ENCODE data around the gene MBD1.

MBD1 gene

GRCh38 chr18:50284255-50284885 is 3.0 kb upstream of the MBD1 start:
- no peak overlapping the region for H3K9ac ChIP-seq
- H3K4me2 ChIP-seq = no peak overlapping the region
- H3K27ac ChIP-seq = no peak overlapping the region
- H3K4me1 ChIP-seq = peaks cover 36% of the 10 kb centered on the region
- H3K4me3 ChIP-seq = no peak overlapping the region
- no peaks in the 10 kb centered on the region for H3K27me3 ChIP-seq
- no peaks in the 10 kb centered on the region for H3K9me3 ChIP-seq
- peaks cover 49% of the 10 kb centered on the region for H3K36me3 ChIP-seq
- TF ChIP-seq Cebpa-rat (IDR thresholded peaks at IDR 0.05) = no peak
- H4K20me1 ChIP-seq = peaks cover 22% of the 10 kb centered on the region; the same call in 1 of the 2 replicates

GRCh38 chr18:50283469-50284209 is 2.3 kb upstream of the MBD1 start:
- no peak overlapping the region for H3K4me3 ChIP-seq
- H3K36me3 ChIP-seq = peaks cover 56% of the 10 kb centered on the region
- TF ChIP-seq Cebpa-rat (IDR thresholded peaks at IDR 0.05) = no peak

GRCh38 chr18:50282521-50283335 is 1.4 kb upstream of the MBD1 start:
- Histone ChIP-seq H4K20me1 (peaks cover 35% of the 10 kb centered on the region; the same call in 1 of the 2 replicates), H3K27me3 (no peaks in the 10 kb centered on the region), H3K36me3 (peaks cover 62% of the 10 kb centered on the region), H3K4me2 (peak overlapping the region; percentile 96), H3K4me3 (peak overlapping the region; percentile 89), H3K4me1 (peaks cover 44% of the 10 kb centered on the region), H3K9me3 (no peaks in the 10 kb centered on the region), H3K27ac (no peak overlapping the region; the same call in 1 of the 2 replicates), H3K9ac (0 out of 2 replicates have a peak overlapping the region, but pooled peaks have one; percentile 93)
- no peak for TF ChIP-seq Cebpa-rat (IDR thresholded peaks at IDR 0.05)

More at GRCh38 chr18:50283469-50284209, 2.3 kb upstream of the MBD1 start:
- H3K9ac ChIP-seq = no peak overlapping the region
- no peaks in the 10 kb centered on the region for H3K27me3 ChIP-seq
- no peak overlapping the region for H3K4me2 ChIP-seq
- peaks cover 43% of the 10 kb centered on the region for H3K4me1 ChIP-seq
- H4K20me1 ChIP-seq = peaks cover 29% of the 10 kb centered on the region; the same call in 1 of the 2 replicates
- H3K9me3 ChIP-seq = no peaks in the 10 kb centered on the region
- H3K27ac ChIP-seq = no peak overlapping the region

- H3K36me3 ChIP-seq = peaks cover 67% of the 10 kb centered on the region
- peak overlapping the region; percentile 91 for H3K27ac ChIP-seq
These were observed 723 bp upstream of the MBD1 start for GRCh38 chr18:50281972-50282520.

GRCh38 chr18:50280707-50281294 is 522 bp downstream of the MBD1 start:
- H3K4me3 ChIP-seq = peak overlapping the region; percentile 89
- peaks cover 31% of the 10 kb centered on the region; the same call in 1 of the 2 replicates for H4K20me1 ChIP-seq
- no peak for TF ChIP-seq Cebpa-rat (IDR thresholded peaks at IDR 0.05)
- H3K27me3 ChIP-seq = no peaks in the 10 kb centered on the region
- H3K27ac ChIP-seq = peak overlapping the region; percentile 91
- H3K4me2 ChIP-seq = peak overlapping the region; percentile 97
- no peaks in the 10 kb centered on the region for H3K9me3 ChIP-seq
- H3K36me3 ChIP-seq = peaks cover 74% of the 10 kb centered on the region
- peaks cover 33% of the 10 kb centered on the region for H3K4me1 ChIP-seq
- peak overlapping the region; percentile 93 for H3K9ac ChIP-seq

More at GRCh38 chr18:50281972-50282520, 723 bp upstream of the MBD1 start:
- H3K4me3 ChIP-seq = peak overlapping the region; percentile 89
- no peaks in the 10 kb centered on the region for H3K9me3 ChIP-seq
- H3K4me1 ChIP-seq = peaks cover 44% of the 10 kb centered on the region
- no peaks in the 10 kb centered on the region for H3K27me3 ChIP-seq
- H3K9ac ChIP-seq = peak overlapping the region; percentile 93
- peak overlapping the region; percentile 96 for H3K4me2 ChIP-seq
- no peak for TF ChIP-seq Cebpa-rat (IDR thresholded peaks at IDR 0.05)
- H4K20me1 ChIP-seq = peaks cover 42% of the 10 kb centered on the region; the same call in 1 of the 2 replicates

- no peak overlapping the region for H3K27ac ChIP-seq
- peaks cover 30% of the 10 kb centered on the region for H3K4me1 ChIP-seq
- peak overlapping the region; percentile 97 for H3K4me2 ChIP-seq
- H3K9ac ChIP-seq = peak overlapping the region; percentile 93
- H3K9me3 ChIP-seq = no peaks in the 10 kb centered on the region
- H3K36me3 ChIP-seq = peaks cover 74% of the 10 kb centered on the region
- no peaks in the 10 kb centered on the region for H3K27me3 ChIP-seq
- no peak for TF ChIP-seq Cebpa-rat (IDR thresholded peaks at IDR 0.05)
- H3K4me3 ChIP-seq = peak overlapping the region; percentile 89
- peaks cover 30% of the 10 kb centered on the region; the same call in 1 of the 2 replicates for H4K20me1 ChIP-seq
These were observed 1.6 kb downstream of the MBD1 start for GRCh38 chr18:50279752-50280151.

- H3K27ac ChIP-seq = no peak overlapping the region
- H3K27me3 ChIP-seq = no peaks in the 10 kb centered on the region; the same call in 1 of the 2 replicates
- H3K9me3 ChIP-seq = no peaks in the 10 kb centered on the region
- no peak for TF ChIP-seq Cebpa-rat (IDR thresholded peaks at IDR 0.05)
- peaks cover 74% of the 10 kb centered on the region for H3K36me3 ChIP-seq
- H3K9ac ChIP-seq = no peak overlapping the region
- H3K4me2 ChIP-seq = no peak overlapping the region
- H4K20me1 ChIP-seq = peaks cover 30% of the 10 kb centered on the region; the same call in 1 of the 2 replicates
- H3K4me1 ChIP-seq = peaks cover 30% of the 10 kb centered on the region
- H3K4me3 ChIP-seq = no peak overlapping the region
These were observed 3.4 kb downstream of the MBD1 start for GRCh38 chr18:50277942-50278341.

GRCh38 chr18:50276452-50276851 is 4.9 kb downstream of the MBD1 start:
- no peak overlapping the region for H3K9ac ChIP-seq
- no peak overlapping the region for H3K4me3 ChIP-seq
- peaks cover 43% of the 10 kb centered on the region; the same call in 1 of the 2 replicates for H4K20me1 ChIP-seq
- H3K27ac ChIP-seq = no peak overlapping the region
- H3K4me2 ChIP-seq = no peak overlapping the region
- H3K36me3 ChIP-seq = peaks cover 79% of the 10 kb centered on the region
- H3K4me1 ChIP-seq = peaks cover 22% of the 10 kb centered on the region
- no peaks in the 10 kb centered on the region for H3K9me3 ChIP-seq
- TF ChIP-seq Cebpa-rat (IDR thresholded peaks at IDR 0.05) = no peak
- H3K27me3 ChIP-seq = no peaks in the 10 kb centered on the region; the same call in 1 of the 2 replicates
